ENCODE measurements around the gene BFSP1. TPM values are rescaled to one million over a fixed set of nuclear protein-coding genes. Genes with fewer than 3 reads are reported as not detected.

Gene BFSP1
- total and polyA plus RNA-seq, 2 experiments from 2014 or later: 2.7 to 4.9 TPM

DNA sequence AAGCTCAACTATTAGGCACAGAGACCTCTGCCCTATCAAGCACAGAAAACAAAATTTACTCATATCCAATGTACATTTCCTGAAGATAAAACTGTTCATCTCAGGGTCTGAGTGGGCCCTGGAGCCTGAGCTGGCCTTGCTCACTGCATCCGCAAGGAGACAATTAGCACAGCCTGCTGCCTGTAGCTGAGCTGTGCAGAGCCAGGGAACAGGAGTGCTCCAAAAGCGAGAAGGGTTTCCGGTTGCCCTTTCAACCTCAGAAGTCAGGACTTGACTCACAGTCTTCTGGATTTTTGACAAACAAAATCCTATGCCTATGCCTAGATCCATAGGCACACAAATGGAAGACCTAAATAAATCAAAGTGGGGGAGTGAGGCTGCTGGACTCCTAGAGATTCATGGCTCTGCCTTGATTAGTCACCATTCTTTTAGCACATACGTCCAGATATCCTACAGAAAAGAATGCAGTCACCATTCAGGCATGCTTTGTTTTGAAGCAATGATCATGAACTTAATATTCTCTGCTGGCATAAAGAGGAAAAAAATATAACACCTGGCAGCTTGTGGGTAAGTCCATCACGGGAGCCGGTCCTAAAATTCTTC, 73.5 kb downstream of the BFSP1 start (continued):
- TF ChIP-seq POLR2AphosphoS5 (IDR thresholded peaks at IDR 0.05; ENCODE audit: low read depth) (no peak), ETS1 (IDR thresholded peaks at IDR 0.05) (no peak), ZNF331 (CRISPR knock-in tag; IDR thresholded peaks at IDR 0.05; ENCODE audit: low read depth) (no peak)

GRCh38 chr20:17457079-17457478, 74.1 kb downstream of the BFSP1 start:
- no peak overlapping the region for H3K4me2 ChIP-seq
- TF ChIP-seq JUNB (IDR thresholded peaks at IDR 0.05; ENCODE audit: unreplicated experiment): no peak
- TF ChIP-seq, protein P1, sequence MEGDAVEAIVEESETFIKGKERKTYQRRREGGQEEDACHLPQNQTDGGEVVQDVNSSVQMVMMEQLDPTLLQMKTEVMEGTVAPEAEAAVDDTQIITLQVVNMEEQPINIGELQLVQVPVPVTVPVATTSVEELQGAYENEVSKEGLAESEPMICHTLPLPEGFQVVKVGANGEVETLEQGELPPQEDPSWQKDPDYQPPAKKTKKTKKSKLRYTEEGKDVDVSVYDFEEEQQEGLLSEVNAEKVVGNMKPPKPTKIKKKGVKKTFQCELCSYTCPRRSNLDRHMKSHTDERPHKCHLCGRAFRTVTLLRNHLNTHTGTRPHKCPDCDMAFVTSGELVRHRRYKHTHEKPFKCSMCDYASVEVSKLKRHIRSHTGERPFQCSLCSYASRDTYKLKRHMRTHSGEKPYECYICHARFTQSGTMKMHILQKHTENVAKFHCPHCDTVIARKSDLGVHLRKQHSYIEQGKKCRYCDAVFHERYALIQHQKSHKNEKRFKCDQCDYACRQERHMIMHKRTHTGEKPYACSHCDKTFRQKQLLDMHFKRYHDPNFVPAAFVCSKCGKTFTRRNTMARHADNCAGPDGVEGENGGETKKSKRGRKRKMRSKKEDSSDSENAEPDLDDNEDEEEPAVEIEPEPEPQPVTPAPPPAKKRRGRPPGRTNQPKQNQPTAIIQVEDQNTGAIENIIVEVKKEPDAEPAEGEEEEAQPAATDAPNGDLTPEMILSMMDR (conservative IDR thresholded peaks at IDR 0.05; ENCODE audit: low read depth in 2 of 2): no peak
- no peak for TF ChIP-seq STAT1 (IDR thresholded peaks at IDR 0.05; ENCODE audit: unreplicated experiment)
- TF ChIP-seq NANOG (IDR thresholded peaks at IDR 0.05; ENCODE audit: borderline replicate concordance): no peak
- no peak for TF ChIP-seq ZNF114 (CRISPR knock-in tag; IDR thresholded peaks at IDR 0.05)
- no peak for TF ChIP-seq EZH2phosphoT487 (IDR thresholded peaks at IDR 0.05; ENCODE audit: unreplicated experiment)
- TF ChIP-seq POLR2AphosphoS5 (IDR thresholded peaks at IDR 0.05; ENCODE audit: low read depth): no peak
- TF ChIP-seq, protein P2, sequence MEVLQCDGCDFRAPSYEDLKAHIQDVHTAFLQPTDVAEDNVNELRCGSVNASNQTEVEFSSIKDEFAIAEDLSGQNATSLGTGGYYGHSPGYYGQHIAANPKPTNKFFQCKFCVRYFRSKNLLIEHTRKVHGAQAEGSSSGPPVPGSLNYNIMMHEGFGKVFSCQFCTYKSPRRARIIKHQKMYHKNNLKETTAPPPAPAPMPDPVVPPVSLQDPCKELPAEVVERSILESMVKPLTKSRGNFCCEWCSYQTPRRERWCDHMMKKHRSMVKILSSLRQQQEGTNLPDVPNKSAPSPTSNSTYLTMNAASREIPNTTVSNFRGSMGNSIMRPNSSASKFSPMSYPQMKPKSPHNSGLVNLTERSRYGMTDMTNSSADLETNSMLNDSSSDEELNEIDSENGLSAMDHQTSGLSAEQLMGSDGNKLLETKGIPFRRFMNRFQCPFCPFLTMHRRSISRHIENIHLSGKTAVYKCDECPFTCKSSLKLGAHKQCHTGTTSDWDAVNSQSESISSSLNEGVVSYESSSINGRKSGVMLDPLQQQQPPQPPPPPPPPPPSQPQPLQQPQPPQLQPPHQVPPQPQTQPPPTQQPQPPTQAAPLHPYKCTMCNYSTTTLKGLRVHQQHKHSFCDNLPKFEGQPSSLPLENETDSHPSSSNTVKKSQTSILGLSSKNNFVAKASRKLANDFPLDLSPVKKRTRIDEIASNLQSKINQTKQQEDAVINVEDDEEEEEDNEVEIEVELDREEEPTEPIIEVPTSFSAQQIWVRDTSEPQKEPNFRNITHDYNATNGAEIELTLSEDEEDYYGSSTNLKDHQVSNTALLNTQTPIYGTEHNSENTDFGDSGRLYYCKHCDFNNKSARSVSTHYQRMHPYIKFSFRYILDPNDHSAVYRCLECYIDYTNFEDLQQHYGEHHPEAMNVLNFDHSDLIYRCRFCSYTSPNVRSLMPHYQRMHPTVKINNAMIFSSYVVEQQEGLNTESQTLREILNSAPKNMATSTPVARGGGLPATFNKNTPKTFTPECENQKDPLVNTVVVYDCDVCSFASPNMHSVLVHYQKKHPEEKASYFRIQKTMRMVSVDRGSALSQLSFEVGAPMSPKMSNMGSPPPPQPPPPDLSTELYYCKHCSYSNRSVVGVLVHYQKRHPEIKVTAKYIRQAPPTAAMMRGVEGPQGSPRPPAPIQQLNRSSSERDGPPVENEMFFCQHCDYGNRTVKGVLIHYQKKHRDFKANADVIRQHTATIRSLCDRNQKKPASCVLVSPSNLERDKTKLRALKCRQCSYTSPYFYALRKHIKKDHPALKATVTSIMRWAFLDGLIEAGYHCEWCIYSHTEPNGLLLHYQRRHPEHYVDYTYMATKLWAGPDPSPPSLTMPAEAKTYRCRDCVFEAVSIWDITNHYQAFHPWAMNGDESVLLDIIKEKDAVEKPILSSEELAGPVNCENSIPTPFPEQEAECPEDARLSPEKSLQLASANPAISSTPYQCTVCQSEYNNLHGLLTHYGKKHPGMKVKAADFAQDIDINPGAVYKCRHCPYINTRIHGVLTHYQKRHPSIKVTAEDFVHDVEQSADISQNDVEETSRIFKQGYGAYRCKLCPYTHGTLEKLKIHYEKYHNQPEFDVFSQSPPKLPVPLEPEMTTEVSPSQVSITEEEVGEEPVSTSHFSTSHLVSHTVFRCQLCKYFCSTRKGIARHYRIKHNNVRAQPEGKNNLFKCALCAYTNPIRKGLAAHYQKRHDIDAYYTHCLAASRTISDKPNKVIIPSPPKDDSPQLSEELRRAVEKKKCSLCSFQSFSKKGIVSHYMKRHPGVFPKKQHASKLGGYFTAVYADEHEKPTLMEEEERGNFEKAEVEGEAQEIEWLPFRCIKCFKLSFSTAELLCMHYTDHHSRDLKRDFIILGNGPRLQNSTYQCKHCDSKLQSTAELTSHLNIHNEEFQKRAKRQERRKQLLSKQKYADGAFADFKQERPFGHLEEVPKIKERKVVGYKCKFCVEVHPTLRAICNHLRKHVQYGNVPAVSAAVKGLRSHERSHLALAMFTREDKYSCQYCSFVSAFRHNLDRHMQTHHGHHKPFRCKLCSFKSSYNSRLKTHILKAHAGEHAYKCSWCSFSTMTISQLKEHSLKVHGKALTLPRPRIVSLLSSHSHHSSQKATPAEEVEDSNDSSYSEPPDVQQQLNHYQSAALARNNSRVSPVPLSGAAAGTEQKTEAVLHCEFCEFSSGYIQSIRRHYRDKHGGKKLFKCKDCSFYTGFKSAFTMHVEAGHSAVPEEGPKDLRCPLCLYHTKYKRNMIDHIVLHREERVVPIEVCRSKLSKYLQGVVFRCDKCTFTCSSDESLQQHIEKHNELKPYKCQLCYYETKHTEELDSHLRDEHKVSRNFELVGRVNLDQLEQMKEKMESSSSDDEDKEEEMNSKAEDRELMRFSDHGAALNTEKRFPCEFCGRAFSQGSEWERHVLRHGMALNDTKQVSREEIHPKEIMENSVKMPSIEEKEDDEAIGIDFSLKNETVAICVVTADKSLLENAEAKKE (CRISPR knock-in tag; IDR thresholded peaks at IDR 0.05): no peak
- TF ChIP-seq ZNF331 (CRISPR knock-in tag; IDR thresholded peaks at IDR 0.05; ENCODE audit: low read depth): no peak
- TF ChIP-seq REST (IDR thresholded peaks at IDR 0.05; ENCODE audit: unreplicated experiment): no peak
- TF ChIP-seq EZH2 (IDR thresholded peaks at IDR 0.05; ENCODE audit: low read depth, unreplicated experiment): no peak

More at GRCh38 chr20:17457079-17457478, 74.1 kb downstream of the BFSP1 start:
- no peak for DNase-seq (ENCODE audit: low spot score)
- Mint-ChIP-seq H3K27me3 (ENCODE audit: insufficient read depth, low read depth, poor library complexity) (no peaks in the 10 kb centered on the region), H3K4me1 (no peaks in the 10 kb centered on the region), H3K27ac (no peak overlapping the region), H3K4me3 (no peak overlapping the region), H3K36me3 (ENCODE audit: low read depth) (no peaks in the 10 kb centered on the region), H3K9me3 (no peaks in the 10 kb centered on the region)
- Histone ChIP-seq H4K20me1 (replicated peaks; ENCODE audit: insufficient read depth) (no peaks in the 10 kb centered on the region), H3K27ac (ENCODE audit: low read depth) (no peak overlapping the region), H3K4me1 (ENCODE audit: insufficient read depth) (no peaks in the 10 kb centered on the region), H2AFZ (no peak overlapping the region), H3K4me3 (no peak overlapping the region), H3K27me3 (ENCODE audit: insufficient read depth) (no peaks in the 10 kb centered on the region), H3K79me2 (replicated peaks; ENCODE audit: insufficient read depth) (no peaks in the 10 kb centered on the region), H3K9me2 (ENCODE audit: insufficient read depth) (peaks cover 3% of the 10 kb centered on the region; the same call in 1 of the 2 replicates), H3F3A (replicated peaks; ENCODE audit: low read depth) (no peaks in the 10 kb centered on the region), H3K36me3 (ENCODE audit: insufficient read depth) (no peaks in the 10 kb centered on the region)
- ATAC-seq: no peak
